ENCODE measurements around the gene PODXL. TPM values are rescaled to one million over a fixed set of nuclear protein-coding genes. Genes with fewer than 3 reads are reported as not detected.

The PODXL gene
- total and polyA plus RNA-seq, 4 donors, result 1.2 to 3.6 (median 1.6) TPM

GRCh38 chr7:131553931-131554330, 2.5 kb downstream of the PODXL start:
- Histone ChIP-seq H3K4me3 (ENCODE audit: low read depth in 1 of 3, low read length in 3 of 3) (no peak overlapping the region), H3K36me3 (ENCODE audit: control insufficient read depth in 4 of 4, insufficient read depth in 3 of 4, low read depth in 1 of 4, low read length in 3 of 4) (no peaks in the 10 kb centered on the region), H3K27ac (ENCODE audit: low read depth in 1 of 2, low read length in 2 of 2) (no peak overlapping the region)

More at GRCh38 chr7:131553931-131554330, 2.5 kb downstream of the PODXL start:
- Histone ChIP-seq H3K4me1 (ENCODE audit: control insufficient read depth in 4 of 4, insufficient read depth in 4 of 4, low read length in 3 of 4) (peaks cover 9 to 23% (median 13%) of the 10 kb centered on the region in 4 donors), H3K9ac (ENCODE audit: low read depth in 1 of 2, low read length in 2 of 2) (no peak overlapping the region), H3K9me3 (ENCODE audit: control insufficient read depth in 4 of 4, low read length in 3 of 4) (no peaks in the 10 kb centered on the region), H3K27me3 (ENCODE audit: control insufficient read depth in 4 of 4, insufficient read depth in 4 of 4, low read length in 3 of 4) (peaks cover 0 to 3% (median 0%) of the 10 kb centered on the region in 4 donors)
- no peak for TF ChIP-seq RXRA (IDR thresholded peaks at IDR 0.05)
- TF ChIP-seq ZBTB33 (IDR thresholded peaks at IDR 0.05), result no peak
- TF ChIP-seq EGR1 (IDR thresholded peaks at IDR 0.05; ENCODE audit: low read depth in 2 of 2), result no peak
- no peak for TF ChIP-seq CTCF (IDR thresholded peaks at IDR 0.05; ENCODE audit: low read depth, low read length, missing input control)
- no peak for TF ChIP-seq SP1 (IDR thresholded peaks at IDR 0.05)
- TF ChIP-seq HNF4A (conservative IDR thresholded peaks at IDR 0.05), result no peak
- no peak for TF ChIP-seq JUND (IDR thresholded peaks at IDR 0.05)
- no peak for TF ChIP-seq TAF1 (conservative IDR thresholded peaks at IDR 0.05)
- no peak for TF ChIP-seq HNF4G (IDR thresholded peaks at IDR 0.05)
- no peak for TF ChIP-seq YY1 (IDR thresholded peaks at IDR 0.05)
- no peak for TF ChIP-seq FOXA2 (IDR thresholded peaks at IDR 0.05)
- TF ChIP-seq ATF3 (IDR thresholded peaks at IDR 0.05), result no peak
- TF ChIP-seq GABPA (IDR thresholded peaks at IDR 0.05 in 1 of 2, conservative IDR thresholded peaks at IDR 0.05 in 1 of 2), result no peak
- no peak for TF ChIP-seq MAX (IDR thresholded peaks at IDR 0.05)
- no peak for TF ChIP-seq NR2F2 (IDR thresholded peaks at IDR 0.05)
- TF ChIP-seq FOXA1 (IDR thresholded peaks at IDR 0.05), result no peak
- TF ChIP-seq RAD21 (IDR thresholded peaks at IDR 0.05), result no peak
- TF ChIP-seq REST (IDR thresholded peaks at IDR 0.05), result no peak
- 64% methylated on average over 4 of the region's 4 CpGs for WGBS
- no peak for DNase-seq (ENCODE audit: low spot score)
